ENCODE results near the gene RRP12. TPM values are rescaled to one million over a fixed set of nuclear protein-coding genes. Genes with fewer than 3 reads are reported as not detected.
"Not testable (repeated sequence)": the region's sequence is repeated elsewhere in the genome, so short reads cannot be mapped to it uniquely, and the experiment has no call there.

The RRP12 gene
- total RNA-seq, result 51.9 TPM

DNA sequence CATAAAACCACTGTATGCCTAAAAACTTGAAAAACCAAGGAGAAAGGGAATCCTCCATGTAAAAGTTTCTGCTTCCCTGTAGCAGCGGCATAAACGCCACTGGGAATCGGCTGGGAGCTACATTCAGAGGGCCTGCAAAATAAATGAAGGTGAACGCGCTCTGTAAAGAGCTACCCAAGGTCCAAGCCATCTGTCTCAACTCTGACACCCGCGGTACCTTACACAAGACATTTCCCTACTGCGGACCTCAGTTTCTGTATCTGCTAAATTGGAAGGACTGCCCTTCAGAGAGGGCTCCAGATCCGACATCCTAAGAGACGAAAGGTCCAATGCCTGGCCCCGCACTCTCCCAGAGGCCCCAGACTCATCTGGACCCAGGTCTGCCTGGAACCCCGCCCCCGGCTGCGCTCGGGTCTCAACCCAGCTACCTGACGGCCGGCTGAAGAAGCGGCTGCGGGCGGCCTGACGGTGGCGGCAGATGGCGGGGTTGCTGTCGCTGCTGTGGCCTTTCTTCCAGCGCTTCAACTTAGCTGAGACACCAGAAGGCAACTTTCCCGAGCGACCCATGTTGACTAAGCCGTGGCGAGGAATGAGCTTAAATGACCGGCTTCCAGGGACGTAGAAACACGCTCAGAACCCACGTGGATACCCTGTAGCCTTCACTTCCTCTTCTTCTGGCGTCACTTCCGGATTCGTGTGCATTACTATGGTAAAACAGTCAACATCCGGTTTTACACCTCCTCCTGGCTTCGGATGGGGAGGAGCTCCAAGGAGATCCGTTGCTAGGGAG is at the start of gene RRP12:
TSS of gene RRP12 (minus strand) at position 676 of the 790 bp plus-strand sequence. CDS start at position 567, 109 bp downstream.
- peak; percentile 91 for DNase-seq (ENCODE audit: low spot score)

GRCh38 chr10:97450828-97451227 is 49.7 kb upstream of the RRP12 start:
- DNase-seq (ENCODE audit: low spot score), result no peak

GRCh38 chr10:97445722-97446639 is 44.8 kb upstream of the RRP12 start, which contains the start of the genes EXOSC1 and ZDHHC16:
Gene EXOSC1, minus strand, starts transcription at chr10:97446006. Its CDS starts 21 bp downstream, at chr10:97445985.
Gene ZDHHC16, plus strand, starts transcription at chr10:97446175. Its CDS starts 5,501 bp downstream, at chr10:97451676.
- peak; percentile 91 for DNase-seq (ENCODE audit: low spot score)

DNA sequence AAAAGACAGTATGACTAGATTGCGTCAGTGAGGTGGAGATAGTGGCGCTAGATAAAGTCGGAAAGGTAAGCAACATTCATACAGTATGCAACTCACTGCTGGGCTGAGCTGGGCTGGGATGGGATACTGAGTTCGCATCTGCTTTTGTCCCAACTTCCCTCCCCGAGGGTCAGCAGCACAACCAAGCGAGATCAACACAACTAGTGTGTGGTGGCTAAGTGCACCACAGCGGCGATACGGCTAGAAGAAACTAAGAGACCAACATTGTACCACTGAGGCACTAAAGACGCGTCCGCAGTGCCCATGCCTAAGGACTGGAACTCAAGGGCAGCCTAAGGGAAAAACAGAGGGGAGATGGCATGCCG is 44.2 kb upstream of the RRP12 start:
- no peak for DNase-seq (ENCODE audit: low spot score)

GRCh38 chr10:97444212-97444611 is 43.1 kb upstream of the RRP12 start:
- no peak for DNase-seq (ENCODE audit: low spot score)

- no peak for DNase-seq (ENCODE audit: low spot score)
Measured at GRCh38 chr10:97442277-97442676, 41.1 kb upstream of the RRP12 start.

- DNase-seq (ENCODE audit: low spot score), result no peak
Measured at GRCh38 chr10:97435211-97435610, 34.1 kb upstream of the RRP12 start.

GRCh38 chr10:97434557-97434956 is 33.4 kb upstream of the RRP12 start:
- no peak for DNase-seq (ENCODE audit: low spot score)

- DNase-seq (ENCODE audit: low spot score), result no peak
Measured at GRCh38 chr10:97434055-97434454, 32.9 kb upstream of the RRP12 start.

GRCh38 chr10:97428572-97428981 is 27.4 kb upstream of the RRP12 start:
- no peak for DNase-seq (ENCODE audit: low spot score)

GRCh38 chr10:97427571-97428179 is 26.5 kb upstream of the RRP12 start:
- DNase-seq (ENCODE audit: low spot score), result no peak

DNA sequence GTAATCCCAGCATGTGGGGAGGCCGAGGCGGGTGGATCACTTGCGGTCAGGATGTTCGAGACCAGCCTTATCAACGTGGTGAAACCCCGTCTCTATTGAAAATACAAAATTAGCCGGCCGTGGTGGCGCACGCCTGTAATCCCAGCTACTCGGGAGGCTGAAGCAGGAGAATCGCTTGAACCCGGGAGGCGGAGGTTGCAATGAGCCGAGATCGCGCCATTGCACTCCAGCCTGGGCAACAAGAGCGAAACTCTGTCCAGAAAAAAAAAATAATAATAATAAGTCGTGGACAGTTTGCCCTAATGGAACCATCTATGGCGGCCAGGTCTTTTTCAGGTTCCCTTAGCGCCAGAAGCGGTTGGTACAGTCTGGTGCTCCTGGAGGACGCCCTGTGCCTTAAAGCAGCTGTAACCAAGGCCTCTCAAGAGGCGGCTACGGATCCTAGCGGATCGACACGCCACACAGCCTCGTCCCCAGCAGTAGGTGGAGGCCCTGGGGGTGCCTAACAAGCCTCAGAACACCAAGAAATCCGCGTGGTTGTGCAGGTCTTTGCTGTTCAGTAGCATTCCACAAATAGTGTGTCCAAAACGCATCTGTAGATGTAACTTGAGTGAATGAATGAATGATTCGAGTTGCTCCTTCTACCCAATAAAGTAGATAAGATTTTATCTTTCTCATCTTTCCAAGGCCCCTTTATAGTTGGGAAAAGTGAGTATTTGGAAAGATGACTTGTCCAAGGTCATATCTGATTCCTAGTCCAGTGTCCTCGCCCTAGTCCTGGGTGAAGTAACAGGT is 25.8 kb upstream of the RRP12 start:
- no peak for DNase-seq (ENCODE audit: low spot score)

DNA sequence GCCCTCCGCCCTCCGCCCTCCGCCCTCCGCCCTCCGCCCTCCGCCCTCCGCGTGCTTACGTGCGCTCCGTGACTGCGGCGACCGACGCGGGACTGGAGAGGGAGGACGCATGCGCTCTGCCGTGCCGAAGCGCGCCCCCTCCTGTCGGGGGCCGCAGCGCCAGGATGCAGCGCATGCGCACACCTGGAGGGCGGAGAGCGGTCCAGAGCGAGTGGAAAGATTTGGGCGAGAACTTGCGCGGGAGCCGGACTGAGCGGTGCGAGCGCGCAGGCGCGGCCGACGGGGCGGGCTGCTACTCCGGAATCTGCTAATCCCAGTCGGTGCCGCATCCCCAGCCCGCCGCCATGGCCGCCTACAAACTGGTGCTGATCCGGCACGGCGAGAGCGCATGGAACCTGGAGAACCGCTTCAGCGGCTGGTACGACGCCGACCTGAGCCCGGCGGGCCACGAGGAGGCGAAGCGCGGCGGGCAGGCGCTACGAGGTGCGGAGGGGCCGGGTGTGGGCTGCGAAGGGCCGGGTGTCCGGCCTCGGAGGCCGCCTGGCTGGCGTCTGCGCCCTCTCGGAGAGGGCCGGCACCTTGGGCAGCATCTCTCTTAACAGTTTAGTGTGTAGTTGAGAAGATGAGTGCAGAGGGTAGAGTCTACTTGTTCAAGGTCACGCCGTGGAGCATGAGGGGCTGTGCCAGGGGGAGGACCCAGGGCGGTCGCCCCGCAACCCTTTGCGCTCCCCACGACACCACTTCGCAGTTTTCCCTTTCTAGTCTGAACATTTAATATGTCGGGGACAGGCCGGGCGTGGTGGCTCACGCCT is 25.0 kb upstream of the RRP12 start, which contains the start of gene PGAM1:
TSS of gene PGAM1 (plus strand) at position 228 of the 812 bp plus-strand sequence. CDS start at position 345, 117 bp downstream.
- peak; percentile 96 for DNase-seq (ENCODE audit: low spot score)

GRCh38 chr10:97423757-97424098 is 22.6 kb upstream of the RRP12 start:
- not testable (repeated sequence) for DNase-seq (ENCODE audit: low spot score)

DNA sequence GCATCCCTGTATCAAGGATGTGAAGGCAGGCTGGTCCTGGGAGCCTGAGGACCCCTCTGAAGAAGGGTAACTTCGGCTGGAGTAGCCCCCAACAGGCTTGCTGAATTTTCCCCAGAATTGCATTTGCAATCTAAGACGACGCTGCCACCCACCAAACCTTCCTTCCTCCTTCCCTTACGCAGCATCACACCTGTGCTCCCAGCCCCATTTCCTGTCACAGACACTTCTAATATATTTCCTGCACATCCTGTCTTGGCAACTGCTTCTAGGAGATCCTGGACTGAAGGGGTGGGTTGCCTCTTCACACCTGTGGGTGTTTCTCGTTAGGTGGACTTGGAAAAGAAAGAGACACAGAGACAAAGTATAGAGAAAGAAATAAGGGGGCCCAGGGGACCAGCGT is 15.4 kb upstream of the RRP12 start:
- DNase-seq (ENCODE audit: low spot score), result no peak

- DNase-seq (ENCODE audit: low spot score), result peak; percentile 77
Measured at GRCh38 chr10:97412891-97413304, 11.8 kb upstream of the RRP12 start.

GRCh38 chr10:97411406-97411805 is 10.3 kb upstream of the RRP12 start:
- no peak for DNase-seq (ENCODE audit: low spot score)

DNA sequence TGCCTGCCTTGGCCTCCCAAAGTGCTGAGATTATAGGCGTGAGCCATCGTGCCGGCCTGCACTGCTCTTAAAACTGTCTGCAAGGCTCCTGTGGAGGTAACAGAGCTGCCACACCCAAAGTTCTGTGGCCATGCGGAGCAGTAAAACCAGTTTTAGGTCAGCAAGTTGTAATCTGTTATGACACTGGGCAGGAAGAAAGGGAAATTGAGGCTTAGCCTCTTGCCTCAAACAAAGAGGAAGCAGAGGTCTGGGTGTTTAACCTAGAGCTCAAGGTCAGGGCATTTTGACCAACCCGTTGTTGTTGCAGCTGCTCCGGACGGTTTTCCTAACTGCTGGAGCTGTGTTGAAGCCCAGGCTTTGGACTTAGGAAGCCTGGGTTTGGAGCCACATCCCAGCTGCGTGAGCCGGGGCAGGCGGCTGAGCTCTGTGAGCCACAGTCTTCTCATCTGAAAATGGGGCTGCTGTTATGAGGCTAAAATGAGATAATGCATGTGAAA is 7.4 kb upstream of the RRP12 start:
- DNase-seq (ENCODE audit: low spot score), result peak; percentile 76

DNA sequence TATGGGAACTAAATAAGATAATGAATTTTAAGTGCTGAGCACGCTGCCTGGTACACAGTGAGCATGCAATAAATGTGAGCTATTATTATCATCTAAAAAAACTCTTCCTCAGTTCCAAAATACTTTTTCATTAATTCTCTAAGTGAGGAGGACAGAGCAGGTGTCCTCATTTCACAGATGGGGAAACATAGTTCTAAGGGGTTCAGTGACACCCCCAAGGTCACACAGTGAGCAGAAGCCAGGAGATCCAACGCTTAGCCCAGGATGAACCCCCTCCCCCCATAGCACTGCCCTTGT is 6.8 kb upstream of the RRP12 start:
- no peak for DNase-seq (ENCODE audit: low spot score)

GRCh38 chr10:97407211-97407951 is 6.2 kb upstream of the RRP12 start:
- DNase-seq (ENCODE audit: low spot score), result peak; percentile 63
